GM06990 (cell line): Measurements from ENCODE around the gene MAGED1.

ENCODE experiments used
- DNase-seq: peaks from one replicate; pipeline ENCODE4 v3.0.0-alpha.2; 2011; ENCODE audit not compliant: insufficient read length; ENCODE audit errors: extremely low read depth
- H3K27me3 ChIP-seq: replicated peaks from 2 replicates; pipeline ENCODE4 v1.6.0; 2011; ENCODE audit warnings: low read length; ENCODE audit not compliant: control insufficient read depth, insufficient read depth
- H3K36me3 ChIP-seq: 2 replicates; pipeline ENCODE4 v1.5.1; 2011; ENCODE audit warnings: low read length; ENCODE audit not compliant: control insufficient read depth, insufficient read depth
- H3K4me3 ChIP-seq: replicated peaks from 2 replicates; pipeline ENCODE4 v1.5.1; 2011; ENCODE audit warnings: low read depth, mild to moderate bottlenecking, control low read depth, low read length
- CTCF ChIP-seq: IDR thresholded peaks from 2 replicates; pipeline ENCODE4 v1.5.1; 2011; ENCODE audit warnings: low read length, control low read depth, mild to moderate bottlenecking, inconsistent platforms; ENCODE audit not compliant: insufficient read depth, poor library complexity, severe bottlenecking

Gene MAGED1

DNA sequence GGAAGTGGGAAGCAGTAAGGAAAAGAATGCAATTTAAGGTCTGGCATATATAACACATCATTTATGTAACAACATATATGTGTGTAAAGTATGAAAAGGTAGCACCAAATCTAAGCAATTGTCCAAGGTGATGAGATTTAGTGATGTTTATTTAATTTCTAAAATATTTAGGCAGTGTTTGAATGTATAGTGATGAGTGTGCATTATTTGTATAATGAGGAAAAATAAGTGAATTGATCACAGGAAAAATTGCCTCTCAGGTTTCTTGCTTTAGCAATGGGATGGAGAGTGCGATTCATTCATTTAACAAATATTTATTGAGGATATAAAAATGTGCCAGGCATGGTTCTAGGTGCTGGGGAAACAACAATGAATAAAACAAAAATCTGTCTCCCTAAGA is 2.2 kb upstream of the MAGED1 start:
- Histone ChIP-seq H3K36me3 (no peaks in the 10 kb centered on the region), H3K4me3 (no peak overlapping the region), H3K27me3 (no peaks in the 10 kb centered on the region)
- DNase-seq: no peak
- no peak for TF ChIP-seq CTCF

DNA sequence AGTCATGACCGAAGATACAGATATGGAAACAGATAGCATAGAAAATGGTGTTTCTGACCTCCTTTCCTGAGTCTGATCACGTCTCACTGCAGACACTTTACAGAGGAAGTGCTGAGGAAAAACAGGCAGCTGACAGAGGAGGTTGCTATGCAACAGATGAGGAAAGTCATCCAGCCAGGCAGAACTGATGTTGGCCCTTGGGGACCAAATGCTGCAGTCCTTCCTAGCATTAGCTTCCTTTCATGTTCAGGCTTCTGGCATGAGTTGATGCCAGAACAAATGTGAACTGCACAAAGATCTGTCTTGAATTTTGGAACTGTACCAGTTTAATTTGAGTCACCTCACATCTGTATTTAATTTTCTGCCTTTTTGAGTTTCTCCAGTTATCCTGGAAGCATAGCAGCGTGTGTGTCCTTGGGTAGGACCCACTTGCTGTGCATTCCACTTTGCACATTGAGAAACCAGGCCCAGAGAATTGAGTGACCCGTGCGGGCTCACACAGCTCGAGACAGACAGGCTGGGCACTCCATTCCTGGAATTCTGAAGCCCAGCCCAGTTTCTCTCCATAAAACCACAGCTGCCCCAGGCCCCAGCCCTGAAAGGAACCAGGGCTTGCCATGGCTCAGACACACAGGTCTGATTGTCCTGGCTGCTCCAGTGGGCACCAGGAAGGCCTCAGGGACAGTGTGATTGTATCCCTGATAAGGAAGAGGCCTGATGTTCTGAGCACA is 1.4 kb upstream of the MAGED1 start:
- Histone ChIP-seq H3K27me3 (no peaks in the 10 kb centered on the region), H3K4me3 (no peak overlapping the region)

GRCh38 chrX:51893931-51894696 is 691 bp downstream of the MAGED1 start:
- Histone ChIP-seq H3K4me3 (peak overlapping the region; percentile 74), H3K27me3 (no peaks in the 10 kb centered on the region), H3K36me3 (peaks cover 3% of the 10 kb centered on the region)
- no peak for TF ChIP-seq CTCF
- peak; percentile 38 for DNase-seq

More for the DNA sequence above, 1.4 kb upstream of the MAGED1 start:
- H3K36me3 ChIP-seq: peaks cover 3% of the 10 kb centered on the region; the same call in 1 of the 2 replicates
- TF ChIP-seq CTCF: no peak
- no peak for DNase-seq

GRCh38 chrX:51894697-51895336 is 1.4 kb downstream of the MAGED1 start:
- Histone ChIP-seq H3K4me3 (peak overlapping the region; percentile 74), H3K27me3 (no peaks in the 10 kb centered on the region), H3K36me3 (peaks cover 3% of the 10 kb centered on the region)
- DNase-seq: peak; percentile 31
- TF ChIP-seq CTCF: no peak

GRCh38 chrX:51896626-51897025 is 3.2 kb downstream of the MAGED1 start:
- Histone ChIP-seq H3K4me3 (no peak overlapping the region), H3K27me3 (no peaks in the 10 kb centered on the region), H3K36me3 (peaks cover 3% of the 10 kb centered on the region)
- no peak for DNase-seq
- TF ChIP-seq CTCF: no peak
